Transverse colon (tissue), 3 donors: Measurements from ENCODE around the gene TXNDC11.

Experiments used
- POLR2A ChIP-seq: fragments of 450-650 bp; IDR thresholded peaks from one replicate; pipeline ENCODE4 v1.6.1; 2016; ENCODE audit warnings: antibody characterized with exemption, mild to moderate bottlenecking, moderate library complexity
- TF ChIP-seq, protein P1 (sequence below), 5 experiments: fragments of 200-600 bp in 3 of 5; fragments of 450-650 bp in 2 of 5; sonication (generic) in 3 of 5; IDR thresholded peaks; 1 replicate in 2 of 5; 2 replicates in 3 of 5; pipeline ENCODE4 v1.5.1; 2016 to 2017; ENCODE audit warnings: antibody characterized with exemption in 5 of 5, inconsistent platforms in 3 of 5, mild to moderate bottlenecking in 2 of 5, moderate library complexity in 1 of 5

DNA sequence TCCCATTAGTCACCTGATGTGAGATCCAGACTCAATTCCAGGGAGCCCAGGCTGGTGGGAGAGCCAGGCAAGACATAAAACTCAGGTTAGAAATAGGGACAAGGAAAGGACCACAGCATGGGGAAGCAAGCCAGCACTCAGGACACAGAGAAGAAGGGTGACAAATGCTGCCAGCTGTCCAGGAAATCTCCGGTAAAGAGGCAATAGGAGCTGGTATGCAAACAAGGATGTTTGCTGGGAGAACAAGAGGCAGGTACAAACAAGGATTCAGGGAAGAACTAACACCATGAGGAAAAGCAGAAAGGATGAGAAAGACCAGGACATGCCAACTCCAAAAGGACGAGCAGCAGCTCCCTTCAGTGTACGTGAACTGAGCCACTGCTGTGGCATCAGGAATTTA is 10.2 kb upstream of the TXNDC11 start:
- TF ChIP-seq POLR2A: no peak
- TF ChIP-seq, protein P1, sequence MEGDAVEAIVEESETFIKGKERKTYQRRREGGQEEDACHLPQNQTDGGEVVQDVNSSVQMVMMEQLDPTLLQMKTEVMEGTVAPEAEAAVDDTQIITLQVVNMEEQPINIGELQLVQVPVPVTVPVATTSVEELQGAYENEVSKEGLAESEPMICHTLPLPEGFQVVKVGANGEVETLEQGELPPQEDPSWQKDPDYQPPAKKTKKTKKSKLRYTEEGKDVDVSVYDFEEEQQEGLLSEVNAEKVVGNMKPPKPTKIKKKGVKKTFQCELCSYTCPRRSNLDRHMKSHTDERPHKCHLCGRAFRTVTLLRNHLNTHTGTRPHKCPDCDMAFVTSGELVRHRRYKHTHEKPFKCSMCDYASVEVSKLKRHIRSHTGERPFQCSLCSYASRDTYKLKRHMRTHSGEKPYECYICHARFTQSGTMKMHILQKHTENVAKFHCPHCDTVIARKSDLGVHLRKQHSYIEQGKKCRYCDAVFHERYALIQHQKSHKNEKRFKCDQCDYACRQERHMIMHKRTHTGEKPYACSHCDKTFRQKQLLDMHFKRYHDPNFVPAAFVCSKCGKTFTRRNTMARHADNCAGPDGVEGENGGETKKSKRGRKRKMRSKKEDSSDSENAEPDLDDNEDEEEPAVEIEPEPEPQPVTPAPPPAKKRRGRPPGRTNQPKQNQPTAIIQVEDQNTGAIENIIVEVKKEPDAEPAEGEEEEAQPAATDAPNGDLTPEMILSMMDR (IDR thresholded peaks at IDR 0.05): no peak
